Liver (tissue), 9 donors: ENCODE results near the gene THEM5. TPM values are rescaled to one million over a fixed set of nuclear protein-coding genes. Genes with fewer than 3 reads are reported as not detected.
A peak's percentile ranks its signal among the peaks of the same experiment; 100 is the strongest.

ENCODE experiments used
- DNase-seq: peaks from one replicate; pipeline ENCODE4 v3.0.0-alpha.2; 2017; ENCODE audit warnings: low spot score
- H3K27ac ChIP-seq, 2 donors: one replicate each; pipeline ENCODE4 v1.7.0; 2013; ENCODE audit warnings: inconsistent platforms in 2 of 2, low read length in 2 of 2, control low read depth in 1 of 2, low read depth in 1 of 2, mild to moderate bottlenecking in 1 of 2
- H3K27me3 ChIP-seq, 4 donors: one replicate each; pipeline versions ENCODE4 v1.6.1 to v1.7.0; 2013; ENCODE audit warnings: low read length in 3 of 4, inconsistent platforms in 1 of 4, mild to moderate bottlenecking in 1 of 4, moderate library complexity in 1 of 4; ENCODE audit not compliant: control insufficient read depth in 4 of 4, insufficient read depth in 4 of 4
- H3K36me3 ChIP-seq, 4 donors: one replicate each; pipeline versions ENCODE4 v1.6.1 to v1.7.0; 2013; ENCODE audit warnings: low read length in 3 of 4, mild to moderate bottlenecking in 3 of 4, low read depth in 1 of 4, moderate library complexity in 1 of 4; ENCODE audit not compliant: control insufficient read depth in 4 of 4, insufficient read depth in 3 of 4
- H3K4me1 ChIP-seq, 4 donors: one replicate each; pipeline versions ENCODE4 v1.6.1 to v1.7.0; 2013; ENCODE audit warnings: low read length in 3 of 4, mild to moderate bottlenecking in 3 of 4, moderate library complexity in 1 of 4; ENCODE audit not compliant: control insufficient read depth in 4 of 4, insufficient read depth in 4 of 4
- H3K4me3 ChIP-seq, 3 donors: one replicate each; pipeline versions ENCODE4 v1.6.1 to v1.7.0; 2013; ENCODE audit warnings: low read length in 3 of 3, control low read depth in 1 of 3, low read depth in 1 of 3, mild to moderate bottlenecking in 1 of 3
- H3K9ac ChIP-seq, 2 donors: one replicate each; pipeline ENCODE4 v1.7.0; 2013; ENCODE audit warnings: low read length in 2 of 2, mild to moderate bottlenecking in 2 of 2, moderate library complexity in 2 of 2, control low read depth in 1 of 2, low read depth in 1 of 2
- H3K9me3 ChIP-seq, 4 donors: one replicate each; pipeline versions ENCODE4 v1.6.1 to v1.7.0; 2013; ENCODE audit warnings: low read length in 3 of 4; ENCODE audit not compliant: control insufficient read depth in 4 of 4
- ATF3 ChIP-seq: IDR thresholded peaks from 2 replicates; pipeline ENCODE4 v1.6.1; 2016; ENCODE audit warnings: antibody characterized with exemption
- EGR1 ChIP-seq, 2 donors: IDR thresholded peaks; 2 replicates each; pipeline ENCODE4 v1.6.1; 2016 to 2018; ENCODE audit warnings: antibody characterized with exemption in 2 of 2, low read depth in 2 of 2
- FOXA1 ChIP-seq: IDR thresholded peaks from 2 replicates; pipeline ENCODE4 v1.6.1; 2016; ENCODE audit warnings: antibody characterized with exemption
- FOXA2 ChIP-seq: IDR thresholded peaks from 2 replicates; pipeline ENCODE4 v1.6.1; 2016; ENCODE audit warnings: antibody characterized with exemption
- GABPA ChIP-seq, 2 donors: IDR thresholded peaks in 1 of 2; conservative IDR thresholded peaks in 1 of 2; 2 replicates each; pipeline ENCODE4 v1.6.1; 2016; ENCODE audit warnings: antibody characterized with exemption in 2 of 2, mild to moderate bottlenecking in 1 of 2, moderate library complexity in 1 of 2
- HNF4A ChIP-seq, 2 donors: conservative IDR thresholded peaks; 2 replicates each; pipeline ENCODE4 v1.6.1; 2016; ENCODE audit warnings: antibody characterized with exemption in 2 of 2, mild to moderate bottlenecking in 2 of 2
- HNF4G ChIP-seq: IDR thresholded peaks from 2 replicates; pipeline ENCODE4 v1.6.1; 2016; ENCODE audit warnings: antibody characterized with exemption
- NR2F2 ChIP-seq: IDR thresholded peaks from 2 replicates; pipeline ENCODE4 v1.6.1; 2016; ENCODE audit warnings: antibody characterized with exemption
- RAD21 ChIP-seq, 2 donors: IDR thresholded peaks; 2 replicates each; pipeline ENCODE4 v1.6.1; 2016; ENCODE audit warnings: antibody characterized with exemption in 2 of 2, mild to moderate bottlenecking in 2 of 2
- RXRA ChIP-seq, 2 donors: IDR thresholded peaks; 2 replicates each; pipeline ENCODE4 v1.6.1; 2017 to 2018; ENCODE audit warnings: antibody characterized with exemption in 2 of 2, mild to moderate bottlenecking in 1 of 2
- SP1 ChIP-seq: IDR thresholded peaks from 2 replicates; pipeline ENCODE4 v1.6.1; 2018; ENCODE audit warnings: antibody characterized with exemption, mild to moderate bottlenecking
- TAF1 ChIP-seq: conservative IDR thresholded peaks from 2 replicates; pipeline ENCODE4 v1.6.1; 2016; ENCODE audit warnings: antibody characterized with exemption, mild to moderate bottlenecking
- YY1 ChIP-seq: IDR thresholded peaks from 2 replicates; pipeline ENCODE4 v1.6.1; 2016; ENCODE audit warnings: antibody characterized with exemption, mild to moderate bottlenecking
- WGBS: extraction: QIAGEN DNeasy Blood & Tissue Kit; methylation state at CpG from one replicate; pipeline ENCODE4 v1.1.7; 2013; 5-methylcytosine and 5-hydroxymethylcytosine counted together
- polyA plus RNA-seq, 2 donors: library from polyadenylated mRNA; stranded (reverse) in 1 of 2; unstranded in 1 of 2; fragments of 200-250 nt in 1 of 2; fragments of >200 nt in 1 of 2; fragmentation: Nextera tagmentation in 1 of 2; extraction: Ambion mirVana in 1 of 2; gene quantifications; one replicate each; pipeline versions ENCODE4 v1.2.1 to v1.2.3, GENCODE V29; 2013 to 2015
- total RNA-seq, 2 donors: library from RNA; depleted of rRNA; stranded (reverse); fragments of >200 nt; gene quantifications; one replicate each; pipeline ENCODE4 v1.2.3, GENCODE V29; 2014
- TF ChIP-seq, protein P1 (sequence below): IDR thresholded peaks from 2 replicates; pipeline ENCODE4 v1.6.1; 2016; ENCODE audit warnings: antibody characterized with exemption, mild to moderate bottlenecking
- TF ChIP-seq, protein P2 (sequence below): IDR thresholded peaks from 2 replicates; pipeline ENCODE4 v1.6.1; 2016; ENCODE audit warnings: antibody characterized with exemption
- TF ChIP-seq, protein P3 (sequence below): fragments of 150-350 bp; IDR thresholded peaks from 2 replicates; pipeline ENCODE4 v1.5.1; 2017; ENCODE audit warnings: improper control_type of control experiment, low read depth, low read length; ENCODE audit not compliant: missing input control
- TF ChIP-seq, protein P4 (sequence below): IDR thresholded peaks from 2 replicates; pipeline ENCODE4 v1.6.1; 2016; ENCODE audit warnings: antibody characterized with exemption
- donor health status: healthy.
- donor health status: healthy.
- donor health status: healthy.
- donor health status: healthy.
- donor health status: healthy.

The THEM5 gene
- total and polyA plus RNA-seq, 4 donors: 0.09 TPM; not detected in 3

GRCh38 chr1:151801310-151801820 is 52.1 kb downstream of the THEM5 start:
- 96% methylated on average over 12 of the region's 12 CpGs for WGBS

DNA sequence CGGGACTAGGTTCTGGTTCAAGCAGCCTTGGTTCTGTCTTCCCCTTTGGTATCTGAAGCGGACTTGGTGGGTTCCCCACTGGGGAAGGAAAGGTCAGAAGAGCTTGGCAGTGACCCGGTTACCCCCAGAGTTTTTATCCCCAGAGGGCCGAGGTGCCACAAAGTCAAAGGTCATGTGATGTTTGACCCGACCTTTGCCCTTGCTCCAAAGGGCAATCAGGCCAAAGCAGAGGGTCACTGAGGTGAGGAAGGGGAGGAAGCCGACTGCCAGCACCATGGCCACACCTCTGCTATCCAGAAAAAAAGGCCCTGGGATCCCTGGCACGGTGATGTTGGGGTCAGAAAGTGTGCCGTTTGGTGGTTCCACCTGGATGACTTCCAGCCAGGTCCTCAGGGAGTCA is 52.7 kb downstream of the THEM5 start:
- DNase-seq: no peak
- no peaks in the 10 kb centered on the region for H3K9me3 ChIP-seq
- 60% methylated on average over 8 of the region's 8 CpGs for WGBS
- no peaks in the 10 kb centered on the region for H3K36me3 ChIP-seq
- no peak for TF ChIP-seq FOXA2
- TF ChIP-seq RXRA (IDR thresholded peaks at IDR 0.05): peak in 1 of 2 donors; percentile 9
- TF ChIP-seq NR2F2: peak; percentile 85
- peak in 1 of 2 donors; percentile 65 for TF ChIP-seq HNF4A (conservative IDR thresholded peaks at IDR 0.05)
- TF ChIP-seq YY1: no peak
- H3K9ac ChIP-seq: no peak overlapping the region
- H3K27ac ChIP-seq: no peak overlapping the region
- no peak overlapping the region for H3K4me3 ChIP-seq
- H3K27me3 ChIP-seq: no peaks in the 10 kb centered on the region
- H3K4me1 ChIP-seq: no peaks in the 10 kb centered on the region

More at GRCh38 chr1:151801310-151801820, 52.1 kb downstream of the THEM5 start:
- TF ChIP-seq FOXA2 (no peak), FOXA1 (no peak), GABPA (IDR thresholded peaks at IDR 0.05 in 1 of 2, conservative IDR thresholded peaks at IDR 0.05 in 1 of 2) (no peak)
- TF ChIP-seq, protein P1, sequence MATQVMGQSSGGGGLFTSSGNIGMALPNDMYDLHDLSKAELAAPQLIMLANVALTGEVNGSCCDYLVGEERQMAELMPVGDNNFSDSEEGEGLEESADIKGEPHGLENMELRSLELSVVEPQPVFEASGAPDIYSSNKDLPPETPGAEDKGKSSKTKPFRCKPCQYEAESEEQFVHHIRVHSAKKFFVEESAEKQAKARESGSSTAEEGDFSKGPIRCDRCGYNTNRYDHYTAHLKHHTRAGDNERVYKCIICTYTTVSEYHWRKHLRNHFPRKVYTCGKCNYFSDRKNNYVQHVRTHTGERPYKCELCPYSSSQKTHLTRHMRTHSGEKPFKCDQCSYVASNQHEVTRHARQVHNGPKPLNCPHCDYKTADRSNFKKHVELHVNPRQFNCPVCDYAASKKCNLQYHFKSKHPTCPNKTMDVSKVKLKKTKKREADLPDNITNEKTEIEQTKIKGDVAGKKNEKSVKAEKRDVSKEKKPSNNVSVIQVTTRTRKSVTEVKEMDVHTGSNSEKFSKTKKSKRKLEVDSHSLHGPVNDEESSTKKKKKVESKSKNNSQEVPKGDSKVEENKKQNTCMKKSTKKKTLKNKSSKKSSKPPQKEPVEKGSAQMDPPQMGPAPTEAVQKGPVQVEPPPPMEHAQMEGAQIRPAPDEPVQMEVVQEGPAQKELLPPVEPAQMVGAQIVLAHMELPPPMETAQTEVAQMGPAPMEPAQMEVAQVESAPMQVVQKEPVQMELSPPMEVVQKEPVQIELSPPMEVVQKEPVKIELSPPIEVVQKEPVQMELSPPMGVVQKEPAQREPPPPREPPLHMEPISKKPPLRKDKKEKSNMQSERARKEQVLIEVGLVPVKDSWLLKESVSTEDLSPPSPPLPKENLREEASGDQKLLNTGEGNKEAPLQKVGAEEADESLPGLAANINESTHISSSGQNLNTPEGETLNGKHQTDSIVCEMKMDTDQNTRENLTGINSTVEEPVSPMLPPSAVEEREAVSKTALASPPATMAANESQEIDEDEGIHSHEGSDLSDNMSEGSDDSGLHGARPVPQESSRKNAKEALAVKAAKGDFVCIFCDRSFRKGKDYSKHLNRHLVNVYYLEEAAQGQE: no peak
- TF ChIP-seq, protein P2, sequence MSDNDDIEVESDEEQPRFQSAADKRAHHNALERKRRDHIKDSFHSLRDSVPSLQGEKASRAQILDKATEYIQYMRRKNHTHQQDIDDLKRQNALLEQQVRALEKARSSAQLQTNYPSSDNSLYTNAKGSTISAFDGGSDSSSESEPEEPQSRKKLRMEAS: no peak
- Histone ChIP-seq H3K4me1 (no peaks in the 10 kb centered on the region), H3K4me3 (no peak overlapping the region), H3K9me3 (no peaks in the 10 kb centered on the region), H3K9ac (no peak overlapping the region), H3K27ac (no peak overlapping the region), H3K27me3 (no peaks in the 10 kb centered on the region), H3K36me3 (no peaks in the 10 kb centered on the region)
- no peak for DNase-seq

GRCh38 chr1:151799179-151800022 is 54.1 kb downstream of the THEM5 start:
- Histone ChIP-seq H3K27me3 (no peaks in the 10 kb centered on the region), H3K4me3 (no peak overlapping the region), H3K27ac (no peak overlapping the region), H3K36me3 (no peaks in the 10 kb centered on the region), H3K9ac (no peak overlapping the region), H3K4me1 (no peaks in the 10 kb centered on the region), H3K9me3 (no peaks in the 10 kb centered on the region)
- DNase-seq: no peak
- 69% methylated on average over 9 of the region's 9 CpGs for WGBS
- TF ChIP-seq TAF1 (no peak), HNF4G (no peak), HNF4A (conservative IDR thresholded peaks at IDR 0.05) (no peak), NR2F2 (no peak), GABPA (IDR thresholded peaks at IDR 0.05 in 1 of 2, conservative IDR thresholded peaks at IDR 0.05 in 1 of 2) (no peak), ATF3 (no peak), RAD21 (IDR thresholded peaks at IDR 0.05) (no peak), SP1 (no peak), FOXA1 (no peak), EGR1 (IDR thresholded peaks at IDR 0.05; ENCODE audit: low read depth in 2 of 2) (no peak)
- TF ChIP-seq, protein P3, sequence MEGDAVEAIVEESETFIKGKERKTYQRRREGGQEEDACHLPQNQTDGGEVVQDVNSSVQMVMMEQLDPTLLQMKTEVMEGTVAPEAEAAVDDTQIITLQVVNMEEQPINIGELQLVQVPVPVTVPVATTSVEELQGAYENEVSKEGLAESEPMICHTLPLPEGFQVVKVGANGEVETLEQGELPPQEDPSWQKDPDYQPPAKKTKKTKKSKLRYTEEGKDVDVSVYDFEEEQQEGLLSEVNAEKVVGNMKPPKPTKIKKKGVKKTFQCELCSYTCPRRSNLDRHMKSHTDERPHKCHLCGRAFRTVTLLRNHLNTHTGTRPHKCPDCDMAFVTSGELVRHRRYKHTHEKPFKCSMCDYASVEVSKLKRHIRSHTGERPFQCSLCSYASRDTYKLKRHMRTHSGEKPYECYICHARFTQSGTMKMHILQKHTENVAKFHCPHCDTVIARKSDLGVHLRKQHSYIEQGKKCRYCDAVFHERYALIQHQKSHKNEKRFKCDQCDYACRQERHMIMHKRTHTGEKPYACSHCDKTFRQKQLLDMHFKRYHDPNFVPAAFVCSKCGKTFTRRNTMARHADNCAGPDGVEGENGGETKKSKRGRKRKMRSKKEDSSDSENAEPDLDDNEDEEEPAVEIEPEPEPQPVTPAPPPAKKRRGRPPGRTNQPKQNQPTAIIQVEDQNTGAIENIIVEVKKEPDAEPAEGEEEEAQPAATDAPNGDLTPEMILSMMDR: no peak
- TF ChIP-seq, protein P4, sequence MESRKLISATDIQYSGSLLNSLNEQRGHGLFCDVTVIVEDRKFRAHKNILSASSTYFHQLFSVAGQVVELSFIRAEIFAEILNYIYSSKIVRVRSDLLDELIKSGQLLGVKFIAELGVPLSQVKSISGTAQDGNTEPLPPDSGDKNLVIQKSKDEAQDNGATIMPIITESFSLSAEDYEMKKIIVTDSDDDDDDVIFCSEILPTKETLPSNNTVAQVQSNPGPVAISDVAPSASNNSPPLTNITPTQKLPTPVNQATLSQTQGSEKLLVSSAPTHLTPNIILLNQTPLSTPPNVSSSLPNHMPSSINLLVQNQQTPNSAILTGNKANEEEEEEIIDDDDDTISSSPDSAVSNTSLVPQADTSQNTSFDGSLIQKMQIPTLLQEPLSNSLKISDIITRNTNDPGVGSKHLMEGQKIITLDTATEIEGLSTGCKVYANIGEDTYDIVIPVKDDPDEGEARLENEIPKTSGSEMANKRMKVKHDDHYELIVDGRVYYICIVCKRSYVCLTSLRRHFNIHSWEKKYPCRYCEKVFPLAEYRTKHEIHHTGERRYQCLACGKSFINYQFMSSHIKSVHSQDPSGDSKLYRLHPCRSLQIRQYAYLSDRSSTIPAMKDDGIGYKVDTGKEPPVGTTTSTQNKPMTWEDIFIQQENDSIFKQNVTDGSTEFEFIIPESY: no peak
